ENCODE measurements around the gene CTBP2. TPM values are rescaled to one million over a fixed set of nuclear protein-coding genes. Genes with fewer than 3 reads are reported as not detected.

The CTBP2 gene
- total and polyA plus RNA-seq, 10 of the 15 experiments (the other 5 are each of a cell fraction or from before 2014, with no cell fraction given): 0.02 to 0.72 (median 0.06) TPM; not detected in 2

DNA sequence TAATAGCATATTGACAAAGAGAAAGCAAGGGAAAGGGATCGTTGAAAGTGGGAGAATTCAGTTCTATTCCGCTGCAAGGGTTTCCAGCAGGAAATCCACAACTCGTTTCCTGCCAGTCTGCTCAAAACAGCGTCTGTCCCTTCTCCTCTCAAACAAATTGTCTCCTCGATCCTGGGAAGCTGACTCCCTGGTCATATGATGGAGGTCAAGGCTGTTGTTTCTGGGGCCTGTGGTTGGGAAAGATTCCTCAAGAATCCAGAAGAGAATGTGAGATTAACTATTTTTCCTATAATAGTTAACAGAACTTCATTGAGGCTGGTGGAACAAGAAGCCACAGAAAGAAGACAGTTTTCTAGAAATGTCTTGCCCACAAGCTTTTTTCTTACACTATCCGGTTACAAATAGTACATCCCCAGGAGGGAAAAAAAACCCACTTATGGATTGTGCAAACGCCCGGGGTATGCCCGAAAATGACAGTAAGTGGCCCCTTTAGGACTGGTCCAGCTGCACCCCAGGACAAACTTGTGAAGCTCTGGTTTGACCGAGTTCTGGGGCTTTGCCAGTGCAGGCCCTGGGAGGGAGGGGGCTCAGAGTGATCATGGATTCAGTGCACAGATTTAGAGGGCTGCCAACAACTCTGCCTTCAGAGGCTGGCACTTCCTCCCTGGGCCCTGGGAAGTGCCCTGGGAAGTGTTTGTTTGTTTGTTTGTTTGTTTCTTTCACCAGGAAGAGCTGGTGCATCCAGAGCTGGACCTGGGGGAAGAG lies 49.4 kb upstream of the CTBP2 start:
- SMC1A ChIA-PET (ENCODE audit: uncharacterized antibody, unreplicated experiment): no interaction called here
- no peak overlapping the region for H3K4me2 ChIP-seq (ENCODE audit: control insufficient read depth, insufficient read depth)
- WGBS (ENCODE audit: insufficient coverage, insufficient replicate concordance, low lambda C conversion rate, missing lambda C conversion rate): 51% methylated on average over 9 of the region's 10 CpGs
- ATAC-seq: no peak
- FAIRE-seq: no peak
- DNase-seq (ENCODE audit: low read depth, low spot score): no peak
- no peaks in the 10 kb centered on the region for H4K20me1 ChIP-seq (ENCODE audit: control insufficient read depth, insufficient read depth)
- no peak overlapping the region for H3K4me3 ChIP-seq
- BruUV-seq (replicated peaks): no TSS peak
- CTCF ChIA-PET: no interaction called here
- TF ChIP-seq JUND (IDR thresholded peaks at IDR 0.05; ENCODE audit: low read depth, low read length) (no peak), ZNF622 (IDR thresholded peaks at IDR 0.05) (no peak), HDAC2 (IDR thresholded peaks at IDR 0.05) (no peak), RBBP5 (conservative IDR thresholded peaks at IDR 0.05) (no peak), SMARCA5 (IDR thresholded peaks at IDR 0.05) (no peak), JUNB (IDR thresholded peaks at IDR 0.05) (no peak), ZZZ3 (IDR thresholded peaks at IDR 0.05; ENCODE audit: control insufficient read depth, insufficient read length, low read depth) (no peak), FOS (IDR thresholded peaks at IDR 0.05; ENCODE audit: borderline replicate concordance, extremely low read depth, insufficient read length) (no peak), MEF2A (IDR thresholded peaks at IDR 0.05; ENCODE audit: insufficient read depth, low read depth, low read length) (no peak), NFYB (IDR thresholded peaks at IDR 0.05; ENCODE audit: insufficient read depth, low read depth, low read length) (no peak), CREM (IDR thresholded peaks at IDR 0.05; ENCODE audit: low read depth) (no peak), SPI1 (IDR thresholded peaks at IDR 0.05; ENCODE audit: borderline replicate concordance, insufficient read depth, low read depth, low read length) (no peak), RELB (IDR thresholded peaks at IDR 0.05; ENCODE audit: low read depth) (no peak), IRF3 (IDR thresholded peaks at IDR 0.05) (no peak)
- TF ChIP-seq, protein P1, sequence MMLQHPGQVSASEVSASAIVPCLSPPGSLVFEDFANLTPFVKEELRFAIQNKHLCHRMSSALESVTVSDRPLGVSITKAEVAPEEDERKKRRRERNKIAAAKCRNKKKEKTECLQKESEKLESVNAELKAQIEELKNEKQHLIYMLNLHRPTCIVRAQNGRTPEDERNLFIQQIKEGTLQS (IDR thresholded peaks at IDR 0.05; ENCODE audit: borderline replicate concordance, extremely low read depth, low read depth, low read length): no peak
- RAD21 ChIA-PET (ENCODE audit: unreplicated experiment): no interaction called here
- H3K27ac ChIP-seq (ENCODE audit: control insufficient read depth, insufficient read depth): no peak overlapping the region
- POLR2A ChIA-PET: no interaction called here
- in situ Hi-C loops (cut with MboI) (no loop called here), intact Hi-C loops (cut with micrococcal nuclease; ENCODE audit: unreplicated experiment) (no loop called here)
- H3K9ac ChIP-seq (ENCODE audit: control insufficient read depth, insufficient read depth, low read length): no peak overlapping the region
- no peaks in the 10 kb centered on the region for H3K27me3 ChIP-seq (replicated peaks in 1 of 2; ENCODE audit: control insufficient read depth in 2 of 2, insufficient read depth in 2 of 2, low read length in 1 of 2)
- H3K4me1 ChIP-seq (ENCODE audit: control insufficient read depth, insufficient read depth, low read length): no peaks in the 10 kb centered on the region
- H3K36me3 ChIP-seq (ENCODE audit: control insufficient read depth in 2 of 2, insufficient read depth in 2 of 2, low read length in 1 of 2): no peaks in the 10 kb centered on the region
- no peaks in the 10 kb centered on the region; the same call in 1 of the 3 replicates for H3K9me3 ChIP-seq (replicated peaks; ENCODE audit: control insufficient read depth, insufficient read depth, low read length)
- H2AFZ ChIP-seq (ENCODE audit: control insufficient read depth, low read depth, low read length): no peak overlapping the region
- no peaks in the 10 kb centered on the region for H3K79me2 ChIP-seq (ENCODE audit: control insufficient read depth, insufficient read depth, low read length)

Data from GM12878 (cell line).